HG03103 (cell line): ENCODE data around the gene RNF148.
"Not testable (repeated sequence)": the region's sequence is repeated elsewhere in the genome, so short reads cannot be mapped to it uniquely, and the experiment has no call there.

Experiments
- ATAC-seq: cut with Tn5 transposase; IDR thresholded peaks from one replicate; pipeline ENCODE4 v1.9.1; 2021; ENCODE audit warnings: low read depth; ENCODE audit not compliant: unreplicated experiment

The RNF148 gene

GRCh38 chr7:122692769-122693309 lies 9.9 kb downstream of the RNF148 start:
- ATAC-seq: no peak

DNA sequence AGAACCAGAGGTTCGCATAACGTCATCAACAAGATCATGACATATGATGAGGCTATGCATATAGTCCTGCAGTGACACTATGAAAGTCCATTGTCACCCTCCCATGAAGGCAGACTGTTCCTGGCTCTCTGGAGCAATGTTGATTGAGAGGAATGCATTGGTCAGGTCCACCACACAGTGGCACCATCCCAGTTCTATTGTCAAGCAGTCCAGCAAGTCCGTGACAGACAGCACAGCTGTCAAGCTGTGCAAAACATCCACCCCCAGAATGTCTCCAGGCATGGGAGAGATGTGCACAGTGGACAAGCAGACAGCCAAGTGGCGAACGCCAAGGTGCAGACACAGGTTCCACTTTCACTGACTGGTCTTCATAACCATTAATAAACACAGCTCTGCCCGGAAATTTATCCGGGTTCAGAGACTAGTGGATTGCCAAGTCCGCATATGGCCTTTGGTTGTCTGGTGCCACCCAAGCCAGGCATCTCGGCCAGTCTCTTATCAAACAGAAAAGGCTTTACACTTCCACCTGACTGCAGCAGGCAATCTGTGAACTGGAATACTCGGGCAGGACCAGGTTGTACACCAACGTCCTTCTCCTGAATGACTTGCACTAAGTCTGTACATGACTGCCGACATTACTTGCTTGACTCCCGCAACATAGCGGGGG lies 11.0 kb downstream of the RNF148 start:
- ATAC-seq: no peak

GRCh38 chr7:122689346-122690109 lies 13.2 kb downstream of the RNF148 start:
- ATAC-seq: no peak

DNA sequence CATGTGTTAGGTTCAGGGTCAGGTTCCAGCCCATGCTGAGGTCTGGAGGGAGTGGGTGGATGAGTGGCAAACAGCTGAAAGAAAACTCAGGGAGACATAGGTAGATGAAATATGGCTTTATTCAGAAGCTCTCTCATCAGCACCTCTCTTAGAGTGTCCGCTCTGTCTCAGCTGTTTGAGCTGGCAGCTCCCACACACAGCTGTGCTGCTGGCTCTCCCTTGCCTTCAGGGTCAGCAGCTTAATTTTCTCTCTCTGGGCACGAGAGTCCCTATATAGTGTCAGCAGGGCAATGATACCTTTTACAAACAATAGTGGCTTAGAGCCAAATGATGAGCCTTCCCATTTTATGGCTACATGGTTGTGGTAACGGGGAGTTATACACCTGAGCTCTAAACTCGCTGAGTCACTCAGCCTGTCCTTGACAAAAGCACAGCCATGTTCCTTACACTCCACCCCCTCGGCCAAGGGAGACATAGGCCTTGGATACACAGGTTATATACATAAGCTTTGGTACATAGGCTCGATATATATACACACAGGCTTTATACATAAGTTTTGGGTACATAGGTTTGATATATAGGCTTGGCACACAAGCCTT lies 14.2 kb downstream of the RNF148 start:
- ATAC-seq: no peak

GRCh38 chr7:122686360-122686878 lies 16.3 kb downstream of the RNF148 start:
- ATAC-seq: no peak

- ATAC-seq: no peak
Measured at GRCh38 chr7:122684504-122684903, 18.2 kb downstream of the RNF148 start.

DNA sequence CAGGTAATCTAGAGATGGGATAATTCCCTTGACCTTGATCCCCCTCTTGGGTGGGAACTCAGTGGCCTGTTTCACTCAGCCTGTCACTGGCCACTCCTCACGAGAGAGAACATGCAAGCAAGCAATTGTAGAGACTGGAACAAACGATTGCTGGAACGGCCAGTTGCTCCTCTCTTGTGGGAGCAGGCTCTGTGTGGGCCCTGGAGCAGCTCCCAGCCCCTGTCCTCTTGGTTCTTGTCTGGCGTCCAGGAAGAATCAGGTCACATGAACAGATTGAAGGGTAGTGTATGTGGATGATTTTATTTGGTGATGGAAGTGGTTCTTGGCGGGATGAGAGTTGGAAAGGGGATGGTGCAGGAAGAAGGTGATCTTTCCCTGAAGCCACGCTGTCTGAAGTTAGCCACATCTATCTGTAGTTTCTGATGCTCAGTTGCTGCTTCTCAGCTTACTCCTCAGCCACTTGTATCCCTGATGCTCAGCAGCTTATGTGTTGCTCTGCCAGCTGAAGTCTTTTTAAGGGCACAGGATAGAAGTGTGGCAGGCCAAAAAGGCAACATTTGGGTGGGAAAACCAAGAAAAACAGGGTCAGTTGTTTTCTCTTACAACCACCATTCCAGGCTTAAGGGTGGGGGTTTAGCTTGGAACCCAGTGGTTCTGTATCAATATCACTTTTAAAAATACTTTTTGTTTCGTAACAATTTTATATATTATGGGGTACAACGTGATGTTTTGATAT lies 19.7 kb downstream of the RNF148 start:
- no peak for ATAC-seq

DNA sequence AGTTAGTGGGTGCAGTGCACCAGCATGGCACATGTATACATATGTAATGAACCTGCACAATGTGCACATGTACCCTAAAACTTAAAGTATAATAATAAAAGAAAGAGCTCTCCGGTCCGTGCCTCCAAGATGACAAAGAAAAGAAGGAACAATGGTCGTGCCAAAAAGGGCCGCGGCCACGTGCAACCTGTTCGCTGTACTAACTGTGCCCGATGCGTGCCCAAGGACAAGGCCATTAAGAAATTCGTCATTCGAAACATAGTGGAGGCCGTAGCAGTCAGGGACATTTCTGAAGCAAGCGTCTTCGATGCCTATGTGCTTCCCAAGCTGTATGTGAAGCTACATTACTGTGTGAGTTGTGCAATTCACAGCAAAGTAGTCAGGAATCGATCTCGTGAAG lies 21.5 kb downstream of the RNF148 start:
- ATAC-seq: not testable (repeated sequence)

- no peak for ATAC-seq
Measured at GRCh38 chr7:122679813-122680212, 22.9 kb downstream of the RNF148 start.

GRCh38 chr7:122679269-122679709 lies 23.4 kb downstream of the RNF148 start:
- not testable (repeated sequence) for ATAC-seq

DNA sequence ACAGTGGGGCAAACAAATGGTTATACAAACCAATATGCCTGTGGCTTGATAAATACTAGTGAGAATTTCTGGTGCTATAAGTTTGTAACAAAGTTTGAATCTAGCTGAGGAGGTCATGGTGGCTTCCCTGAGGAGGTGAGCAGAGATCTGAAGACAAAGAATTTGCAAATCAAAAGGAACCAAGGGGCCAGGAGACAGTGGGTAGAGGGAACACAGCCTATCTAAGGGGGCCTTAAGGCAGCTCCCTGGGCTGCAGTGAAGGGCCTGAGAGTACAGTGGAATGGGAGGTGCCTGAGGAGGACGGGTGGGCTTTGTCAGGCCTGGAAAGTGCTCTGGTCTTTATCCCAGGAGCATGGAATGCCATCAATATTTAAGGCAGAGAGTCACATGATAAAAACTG lies 25.6 kb downstream of the RNF148 start:
- ATAC-seq: no peak

- no peak for ATAC-seq
Measured at GRCh38 chr7:122676466-122676865, 26.3 kb downstream of the RNF148 start.

DNA sequence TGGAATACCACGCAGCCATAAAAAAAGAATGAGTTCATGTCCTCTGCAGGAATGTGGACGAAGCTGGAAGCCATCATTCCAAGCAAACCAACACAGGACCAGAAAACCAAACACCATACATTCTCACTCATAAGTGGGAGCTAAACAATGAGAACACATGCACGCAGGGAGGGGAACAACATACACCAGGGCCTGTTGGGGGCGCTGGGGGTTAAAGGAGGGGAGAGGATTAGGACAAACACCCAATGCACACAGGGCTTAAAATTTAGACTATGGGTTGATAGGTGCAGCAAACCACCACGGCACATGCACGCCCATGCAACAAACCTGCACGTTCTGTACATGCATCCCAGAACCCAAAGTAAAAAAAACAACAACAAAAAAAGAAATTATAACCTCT lies 27.1 kb downstream of the RNF148 start:
- ATAC-seq: no peak

DNA sequence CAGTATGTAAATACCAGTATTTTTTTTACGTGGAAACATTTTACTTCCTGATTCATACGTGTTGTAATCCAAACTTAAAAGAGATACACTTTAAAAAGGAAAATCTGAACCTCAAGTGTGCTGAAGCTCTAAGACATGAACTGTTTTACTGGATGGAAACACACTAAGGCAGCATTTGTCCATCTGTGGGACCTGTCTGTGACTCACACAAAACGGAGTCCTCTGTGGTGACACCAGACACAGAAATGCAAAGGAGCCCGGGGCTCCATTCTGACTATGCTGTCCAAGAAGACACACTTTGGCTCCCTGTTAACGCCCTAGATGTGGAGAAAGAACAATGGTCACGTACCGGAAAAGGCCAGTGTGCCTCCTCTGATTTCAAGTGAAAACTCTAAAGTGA lies 27.7 kb downstream of the RNF148 start:
- ATAC-seq: no peak

GRCh38 chr7:122674502-122674901 lies 28.2 kb downstream of the RNF148 start:
- ATAC-seq: no peak

GRCh38 chr7:122673951-122674350 lies 28.8 kb downstream of the RNF148 start:
- no peak for ATAC-seq

GRCh38 chr7:122672536-122672935 lies 30.2 kb downstream of the RNF148 start:
- no peak for ATAC-seq

DNA sequence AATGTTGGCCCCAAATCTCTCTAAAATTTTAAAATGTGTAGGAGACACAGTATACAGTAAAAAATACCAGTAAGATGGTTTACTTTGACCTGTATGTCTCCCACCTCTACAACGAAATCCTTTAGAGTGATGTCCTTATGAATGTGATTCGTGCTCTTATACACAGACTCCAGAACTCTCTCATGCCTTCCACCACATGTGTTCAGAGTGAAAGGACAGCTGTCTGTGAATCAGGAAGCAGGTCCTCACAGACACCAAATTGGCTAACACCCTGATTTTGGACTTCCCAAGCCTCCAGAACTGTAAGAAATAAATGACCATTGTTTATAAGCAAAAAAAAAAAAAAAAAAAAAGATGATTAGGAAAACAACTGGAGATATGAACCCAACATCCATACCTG lies 39.0 kb downstream of the RNF148 start:
- ATAC-seq: no peak

DNA sequence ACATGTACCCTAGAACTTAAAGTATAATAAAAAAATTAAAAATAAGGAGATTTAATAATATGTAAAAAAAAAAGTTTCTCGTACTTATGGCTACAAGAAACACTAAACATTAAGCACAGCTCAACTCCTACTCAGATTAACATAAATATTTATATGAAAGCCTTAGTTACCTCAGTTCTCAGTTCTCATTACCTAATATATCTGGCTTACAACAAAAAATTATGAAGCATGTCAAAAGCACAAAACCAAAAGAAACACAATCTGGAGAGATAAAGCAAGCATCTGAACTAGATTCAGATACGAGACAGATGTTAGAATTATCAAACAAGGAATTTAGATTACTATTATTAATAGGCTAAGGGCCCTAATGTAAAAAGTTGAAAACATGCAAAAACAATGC lies 43.9 kb downstream of the RNF148 start:
- ATAC-seq: no peak

- no peak for ATAC-seq
Measured at GRCh38 chr7:122653685-122654084, 49.0 kb downstream of the RNF148 start.

DNA sequence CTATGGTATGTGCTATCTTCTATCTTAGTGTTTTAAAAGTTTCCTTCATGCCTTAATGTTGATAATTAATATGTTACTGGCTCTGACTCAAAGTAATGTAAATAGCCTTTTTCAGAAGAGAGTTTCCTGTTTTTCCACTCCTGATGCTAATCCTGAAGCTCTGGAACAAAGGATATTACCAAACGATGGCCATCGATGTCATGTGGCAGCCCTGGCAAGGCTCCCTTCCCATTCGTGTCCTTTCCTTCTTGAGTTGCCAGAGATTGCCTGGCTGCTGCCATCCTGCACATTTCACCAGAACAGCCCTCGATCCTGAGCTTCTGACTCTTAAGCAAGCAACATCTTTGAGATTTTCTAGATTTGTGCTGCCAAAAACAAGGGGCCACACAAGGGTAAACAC lies 49.8 kb downstream of the RNF148 start:
- no peak for ATAC-seq
